Forelimb muscle (tissue), 1 donor: ENCODE results near the gene MAP3K2. TPM values are rescaled to one million over a fixed set of nuclear protein-coding genes. Genes with fewer than 3 reads are reported as not detected.
"Not testable (repeated sequence)": the region's sequence is repeated elsewhere in the genome, so short reads cannot be mapped to it uniquely, and the experiment has no call there.

Experiments used
- DNase-seq: peaks from one replicate; pipeline ENCODE4 v3.0.0-alpha.2; 2013; ENCODE audit warnings: low read depth
- polyA plus RNA-seq: library from polyadenylated mRNA; unstranded; fragments of 120-200 nt; gene quantifications from one replicate; pipeline ENCODE4 v1.2.1, GENCODE V29; 2013; ENCODE audit not compliant: insufficient read length

The MAP3K2 gene
- polyA plus RNA-seq, 1 donor = 17.8 TPM

DNA sequence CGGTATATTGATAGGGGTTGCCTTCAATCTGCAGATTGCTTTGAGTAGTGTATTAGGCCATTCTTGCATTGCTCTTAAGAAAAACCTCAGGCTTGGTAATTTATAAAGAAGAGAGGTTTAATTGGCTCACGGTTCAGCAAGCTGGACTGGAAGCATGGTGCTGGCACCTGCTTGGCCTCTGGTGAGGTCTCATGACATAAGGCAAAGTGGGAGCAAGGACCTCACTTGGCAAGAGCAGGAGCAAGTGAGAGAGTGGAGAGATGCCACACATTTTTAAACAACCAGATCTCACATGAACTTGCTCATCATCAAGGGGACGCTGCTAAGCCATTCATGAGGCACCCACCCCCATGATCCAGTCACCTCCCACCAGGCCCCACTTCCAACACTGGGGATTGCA is 4.9 kb downstream of the MAP3K2 start:
- DNase-seq = no peak

DNA sequence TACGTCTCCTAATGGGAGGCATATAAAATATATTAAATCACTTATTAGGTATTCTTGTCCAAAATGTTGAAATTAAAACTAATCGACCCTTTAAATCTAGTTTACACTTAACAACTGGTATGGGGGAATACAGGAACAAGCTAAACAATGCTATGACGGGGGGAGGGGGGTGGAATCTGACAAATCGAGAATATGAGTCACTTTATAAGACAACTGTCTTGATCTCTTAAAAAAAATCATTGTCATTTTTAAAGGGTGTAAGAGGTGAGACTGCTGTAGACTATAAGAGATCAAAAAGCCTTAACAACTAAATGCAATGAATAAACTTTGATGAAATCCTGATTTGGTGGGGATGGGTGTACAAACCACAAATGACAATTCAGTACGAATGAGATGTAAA is 6.0 kb downstream of the MAP3K2 start:
- DNase-seq = no peak

DNA sequence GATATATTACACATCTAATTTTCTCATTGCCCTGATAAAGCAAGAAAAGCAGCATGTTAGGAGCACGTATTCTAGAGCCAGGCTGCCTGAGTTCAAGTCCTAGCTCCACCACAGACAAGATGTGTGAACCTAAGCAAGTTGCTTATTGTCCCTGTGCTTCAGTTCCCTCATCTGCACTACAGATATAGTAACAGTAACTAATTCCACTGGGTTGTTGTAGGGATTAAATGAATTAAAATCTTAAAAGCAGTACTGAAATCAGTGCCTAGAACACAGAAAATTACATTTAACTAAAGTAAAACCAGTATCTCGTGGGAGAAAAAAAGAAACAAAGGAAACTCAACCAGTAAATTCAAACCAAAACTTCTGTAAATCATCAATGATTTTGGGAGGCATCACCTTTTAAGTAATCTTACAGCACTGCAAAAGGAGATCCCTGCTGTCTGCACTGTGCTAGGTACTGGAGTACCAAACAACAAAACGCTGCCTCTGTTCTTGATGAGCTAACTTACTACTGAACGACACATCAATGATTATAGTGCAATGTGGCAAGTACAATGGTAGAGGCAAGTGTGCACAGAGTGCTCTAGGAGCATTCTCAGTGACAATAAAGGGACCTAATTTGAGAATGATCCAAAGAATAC is 7.9 kb downstream of the MAP3K2 start:
- no peak for DNase-seq

GRCh38 chr2:127378720-127379119 is 9.1 kb downstream of the MAP3K2 start:
- no peak for DNase-seq

DNA sequence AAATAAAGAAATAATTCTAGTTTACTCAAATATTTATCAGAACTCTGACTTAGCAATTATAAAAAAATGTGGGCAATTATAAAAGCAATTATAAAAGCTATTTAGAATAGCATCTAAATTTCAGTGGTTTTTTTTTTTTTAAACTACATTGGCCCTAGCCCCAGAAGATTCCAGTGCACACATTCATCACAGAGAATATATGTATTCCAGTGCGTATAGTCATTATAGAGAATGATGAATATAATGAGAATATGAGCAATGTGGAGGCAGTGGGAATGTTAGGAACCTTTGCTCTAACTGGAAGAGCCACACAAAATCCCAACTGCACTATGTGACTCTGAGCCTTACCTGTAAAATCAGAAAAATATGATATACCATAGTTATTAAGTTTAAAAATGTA is 10.5 kb downstream of the MAP3K2 start:
- DNase-seq = no peak

- no peak for DNase-seq
Measured at GRCh38 chr2:127376257-127376656, 11.5 kb downstream of the MAP3K2 start.

DNA sequence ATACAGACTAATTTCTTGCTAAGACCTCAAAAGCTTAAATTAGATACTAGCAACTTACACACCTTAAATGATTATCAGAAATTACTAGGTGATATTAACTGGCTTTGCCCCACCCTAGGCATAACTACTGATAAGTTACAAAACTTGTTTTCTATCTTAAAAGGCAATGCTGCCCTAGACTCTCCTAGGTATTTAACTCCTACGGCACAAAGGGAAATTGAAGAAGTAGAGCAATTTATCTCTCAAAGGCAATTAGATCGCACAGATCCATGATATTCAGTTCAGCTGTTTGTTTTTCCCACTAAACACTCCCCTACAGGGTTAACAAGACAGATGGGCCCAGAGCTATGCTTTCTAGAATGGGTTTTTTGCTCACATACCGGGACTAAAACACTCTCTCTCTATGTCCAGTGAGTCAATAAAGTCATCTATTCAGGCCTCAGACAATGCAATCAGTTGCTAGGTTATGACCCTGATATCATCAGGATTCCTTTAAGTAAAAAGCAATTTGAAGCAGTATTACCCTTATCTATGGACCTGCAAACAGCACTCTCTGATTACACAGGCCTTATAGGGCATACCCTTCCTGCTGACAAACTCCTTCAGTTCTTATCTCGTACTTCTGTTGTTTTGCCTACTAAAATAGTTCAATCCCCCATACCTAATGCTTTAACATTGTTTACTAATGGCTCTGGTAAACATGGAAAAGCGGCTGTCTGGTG is 14.3 kb downstream of the MAP3K2 start:
- no peak for DNase-seq

DNA sequence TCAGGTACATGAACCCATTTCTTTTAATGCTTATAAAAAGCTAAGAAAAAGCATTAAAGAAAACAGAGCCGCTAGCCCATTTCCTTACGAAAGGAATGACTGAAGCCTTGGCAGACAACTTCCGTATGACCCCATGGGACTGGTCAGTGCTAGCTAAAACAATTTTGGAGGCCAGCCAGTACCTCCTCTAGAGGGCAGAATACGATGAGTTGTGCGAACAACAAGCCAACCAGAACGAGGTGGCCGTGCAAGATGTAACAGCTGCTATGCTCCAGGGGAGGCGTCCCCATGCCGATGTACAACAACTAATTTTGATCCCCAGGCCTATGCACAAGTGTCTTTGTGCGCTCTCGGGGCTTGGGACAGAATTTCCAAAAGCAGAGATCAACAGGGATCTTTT is 16.7 kb downstream of the MAP3K2 start:
- DNase-seq = no peak

DNA sequence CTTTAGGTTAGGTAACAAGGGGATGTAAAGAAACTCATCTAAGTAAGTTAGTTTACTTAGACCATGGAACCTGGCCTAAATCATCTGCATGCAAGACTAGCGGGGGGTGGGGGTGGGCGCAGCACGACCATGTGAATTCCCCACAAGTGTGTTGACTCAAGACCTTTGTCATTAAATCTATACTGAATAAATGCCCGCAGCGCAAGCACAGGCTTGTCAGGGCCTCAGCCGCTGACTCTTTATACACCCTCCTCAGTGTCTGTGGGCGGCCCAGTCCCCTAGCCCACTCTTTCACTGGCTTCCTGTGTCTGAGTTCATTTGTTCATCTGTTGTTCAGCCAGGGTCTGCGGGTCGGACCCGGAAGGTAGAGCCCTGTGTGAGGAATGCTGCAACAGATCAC is 17.8 kb downstream of the MAP3K2 start:
- DNase-seq = no peak

DNA sequence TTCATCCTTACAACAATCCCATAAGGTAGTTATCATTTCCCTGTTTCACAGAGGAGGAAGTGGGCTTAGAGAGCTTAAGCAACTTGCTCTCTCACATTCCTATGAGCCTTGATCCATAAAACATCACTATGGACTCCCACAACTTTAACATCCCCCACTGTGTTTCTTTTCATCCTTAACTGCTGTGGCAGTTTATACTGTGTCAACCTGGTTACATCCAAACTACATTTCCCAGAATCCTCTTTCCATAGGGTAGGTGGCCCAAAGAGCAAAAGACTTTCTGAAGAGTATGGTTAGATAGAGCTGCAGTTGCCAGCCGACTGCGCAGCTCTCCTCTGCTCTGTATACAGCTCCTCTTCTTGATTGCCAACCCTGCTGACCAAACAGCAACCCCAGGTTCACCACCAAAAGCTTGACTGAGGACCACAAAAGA is 22.5 kb downstream of the MAP3K2 start:
- DNase-seq = no peak

DNA sequence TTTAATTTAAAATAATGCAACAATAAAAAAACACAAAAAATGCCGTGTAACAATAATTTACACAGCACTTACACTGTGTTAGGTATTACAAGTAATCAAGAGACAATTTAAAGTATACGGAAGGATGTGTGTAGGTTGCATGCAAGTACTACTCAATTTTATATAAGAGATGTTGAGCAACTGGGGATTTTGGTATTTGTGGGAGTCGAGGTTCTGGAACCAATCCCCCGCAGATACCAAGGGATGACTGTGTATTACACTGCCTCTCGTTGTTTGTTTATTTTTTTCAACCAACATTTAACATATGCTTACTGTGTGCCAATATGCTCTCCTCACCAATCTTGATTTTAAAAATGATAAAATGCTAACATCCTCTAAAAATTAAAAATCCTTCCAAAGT is 24.8 kb downstream of the MAP3K2 start:
- DNase-seq = no peak

GRCh38 chr2:127361929-127362885 is 25.6 kb downstream of the MAP3K2 start:
- no peak for DNase-seq

GRCh38 chr2:127360242-127360641 is 27.5 kb downstream of the MAP3K2 start:
- no peak for DNase-seq

GRCh38 chr2:127359520-127359919 is 28.3 kb downstream of the MAP3K2 start:
- DNase-seq = no peak

DNA sequence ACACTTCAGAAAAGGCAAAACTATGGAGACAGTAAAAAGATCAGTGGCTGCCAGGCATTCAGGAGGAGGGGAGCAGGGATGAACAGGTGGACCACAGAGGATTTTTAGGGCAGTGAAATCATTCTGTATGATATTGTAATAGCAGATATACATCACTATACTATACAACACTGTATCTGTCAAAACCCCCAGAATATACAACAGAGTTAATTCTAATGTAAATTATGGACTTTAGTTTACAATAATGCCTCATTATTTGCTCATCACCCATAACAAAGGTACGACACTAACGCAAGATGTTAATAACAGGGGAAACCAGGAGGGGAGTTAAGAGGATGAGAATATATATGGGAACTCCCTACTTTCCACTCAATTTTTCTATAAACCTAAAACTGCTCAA is 28.8 kb downstream of the MAP3K2 start:
- DNase-seq = no peak

DNA sequence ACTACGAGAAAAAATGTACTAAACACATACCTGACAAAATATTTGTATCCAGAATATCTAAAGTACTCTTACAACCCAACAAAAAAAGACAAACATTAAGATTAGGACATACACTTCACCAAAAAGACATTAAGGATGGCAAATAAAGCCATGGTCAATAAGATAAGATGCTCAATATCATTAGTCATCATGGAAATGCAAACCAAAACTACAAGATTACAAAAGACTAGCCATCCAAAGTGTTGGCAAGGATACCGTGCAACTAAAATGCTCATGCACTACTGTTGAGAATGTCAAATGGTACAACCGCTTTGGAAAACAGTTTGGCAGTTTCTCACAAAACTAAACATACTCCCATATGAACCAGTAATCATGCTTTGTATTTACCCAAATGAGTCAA is 29.7 kb downstream of the MAP3K2 start:
- no peak for DNase-seq

DNA sequence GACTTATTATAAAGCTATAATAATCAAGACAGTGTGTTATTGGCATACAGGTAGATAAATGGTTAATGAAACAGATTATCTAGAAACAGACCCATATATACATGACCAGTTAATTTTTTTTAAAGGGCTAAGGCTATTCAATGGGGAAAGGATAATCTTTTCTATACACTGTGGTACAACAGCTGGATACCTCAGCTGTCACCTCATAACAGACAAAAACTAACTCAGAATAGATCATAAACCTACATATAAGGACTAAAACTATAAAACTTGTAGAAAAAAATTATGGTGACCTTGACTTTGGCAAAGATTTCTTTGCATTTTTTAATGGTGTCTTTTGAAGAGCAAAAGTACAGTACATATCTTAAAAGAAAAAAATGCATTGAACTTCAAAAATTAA is 30.2 kb downstream of the MAP3K2 start:
- DNase-seq = no peak

DNA sequence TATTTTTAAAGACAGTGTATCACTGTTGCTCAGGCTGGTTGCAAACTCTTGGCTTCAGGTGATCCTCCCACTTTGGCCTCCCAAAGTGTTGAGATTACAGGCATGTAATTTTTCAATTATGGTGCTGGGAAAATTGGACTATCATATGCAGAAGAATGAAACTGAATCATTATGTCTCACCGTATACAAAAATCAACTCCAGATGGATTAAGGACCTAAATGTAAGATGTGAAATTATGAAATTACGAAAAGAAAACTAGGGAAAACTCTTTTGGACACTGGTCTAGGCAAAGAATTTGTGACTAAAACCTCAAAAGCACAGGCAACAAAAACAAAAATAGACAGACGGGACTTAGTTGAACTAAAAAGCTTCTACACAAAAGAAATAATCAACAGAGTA is 31.2 kb downstream of the MAP3K2 start:
- DNase-seq = no peak

DNA sequence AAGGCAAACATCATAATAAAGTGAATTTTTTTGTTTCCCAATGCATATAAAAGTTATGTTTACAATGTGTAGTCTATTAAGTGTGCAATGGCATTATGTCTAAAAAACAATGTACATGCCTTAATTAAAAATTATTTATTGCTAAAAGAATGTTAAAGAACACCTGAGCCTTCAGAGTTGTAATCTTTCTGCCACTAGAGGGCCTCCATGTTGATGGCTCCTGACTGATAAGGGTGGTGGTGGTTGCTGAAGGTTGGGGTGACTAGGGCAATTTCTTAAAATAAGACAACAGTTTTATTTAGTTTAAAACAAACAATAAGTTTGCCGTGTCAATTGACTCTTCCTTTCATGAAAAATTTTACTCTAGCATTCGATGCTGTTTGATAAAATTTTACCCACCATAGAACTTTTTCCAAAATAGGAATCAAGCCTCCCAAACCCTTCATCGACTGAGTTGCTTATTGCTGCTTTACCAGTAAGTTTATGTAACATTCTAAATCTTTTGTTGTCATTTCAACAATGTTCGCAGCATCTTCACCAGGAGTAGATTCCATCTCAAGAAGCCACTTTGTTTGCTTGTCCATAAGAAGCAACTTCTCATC is 32.3 kb downstream of the MAP3K2 start:
- DNase-seq = no peak

- not testable (repeated sequence) for DNase-seq
Measured at GRCh38 chr2:127353873-127354676, 33.7 kb downstream of the MAP3K2 start.

- not testable (repeated sequence) for DNase-seq
Measured at GRCh38 chr2:127353223-127353622, 34.6 kb downstream of the MAP3K2 start.
